ENCODE data around the gene PLEKHG7.
"Not testable (repeated sequence)": the region's sequence is repeated elsewhere in the genome, so short reads cannot be mapped to it uniquely, and the experiment has no call there.

The PLEKHG7 gene

DNA sequence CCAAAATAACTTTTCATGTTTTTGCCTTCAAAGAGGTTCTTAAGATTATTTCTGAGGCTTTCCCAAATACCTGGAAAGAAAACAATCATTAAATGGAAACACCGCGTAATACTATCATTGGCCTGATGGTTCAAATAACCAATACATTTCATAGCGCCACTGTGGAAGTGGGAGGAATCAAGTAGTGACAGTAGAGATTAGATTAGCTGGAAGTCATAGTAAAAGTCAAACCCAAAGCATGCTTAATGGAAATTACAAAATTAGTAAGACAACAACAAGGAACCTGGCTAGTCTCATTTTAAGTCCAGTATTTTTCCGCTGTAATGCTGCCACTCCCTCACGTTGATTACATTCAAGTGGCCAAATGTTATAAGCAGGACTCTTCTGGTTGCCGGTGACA, 41.5 kb upstream of the PLEKHG7 start:
- no peaks in the 10 kb centered on the region for H3K79me2 ChIP-seq (ENCODE audit: insufficient read depth, low read length)
- no peak overlapping the region for H3K4me3 ChIP-seq (ENCODE audit: insufficient read depth, low read length, poor library complexity, severe bottlenecking)
- H3F3A ChIP-seq (ENCODE audit: insufficient read depth): no peaks in the 10 kb centered on the region
- no peaks in the 10 kb centered on the region for H3K36me3 ChIP-seq (ENCODE audit: low read length)
- no peaks in the 10 kb centered on the region for H3K9me2 ChIP-seq (replicated peaks; ENCODE audit: insufficient read depth, low read length)
- H3K4me2 ChIP-seq (ENCODE audit: low read depth, low read length, poor library complexity, severe bottlenecking): no peak overlapping the region
- no peak overlapping the region for H3K27ac ChIP-seq (ENCODE audit: low read depth, low read length)
- no peak overlapping the region for H3K9ac ChIP-seq (ENCODE audit: low read length)
- H2AFZ ChIP-seq (ENCODE audit: low read depth, low read length, severe bottlenecking): no peak overlapping the region
- no peaks in the 10 kb centered on the region for H4K20me1 ChIP-seq (ENCODE audit: low read depth, low read length)
- no peaks in the 10 kb centered on the region for H3K27me3 ChIP-seq (ENCODE audit: low read length)
- TF ChIP-seq, protein P1, sequence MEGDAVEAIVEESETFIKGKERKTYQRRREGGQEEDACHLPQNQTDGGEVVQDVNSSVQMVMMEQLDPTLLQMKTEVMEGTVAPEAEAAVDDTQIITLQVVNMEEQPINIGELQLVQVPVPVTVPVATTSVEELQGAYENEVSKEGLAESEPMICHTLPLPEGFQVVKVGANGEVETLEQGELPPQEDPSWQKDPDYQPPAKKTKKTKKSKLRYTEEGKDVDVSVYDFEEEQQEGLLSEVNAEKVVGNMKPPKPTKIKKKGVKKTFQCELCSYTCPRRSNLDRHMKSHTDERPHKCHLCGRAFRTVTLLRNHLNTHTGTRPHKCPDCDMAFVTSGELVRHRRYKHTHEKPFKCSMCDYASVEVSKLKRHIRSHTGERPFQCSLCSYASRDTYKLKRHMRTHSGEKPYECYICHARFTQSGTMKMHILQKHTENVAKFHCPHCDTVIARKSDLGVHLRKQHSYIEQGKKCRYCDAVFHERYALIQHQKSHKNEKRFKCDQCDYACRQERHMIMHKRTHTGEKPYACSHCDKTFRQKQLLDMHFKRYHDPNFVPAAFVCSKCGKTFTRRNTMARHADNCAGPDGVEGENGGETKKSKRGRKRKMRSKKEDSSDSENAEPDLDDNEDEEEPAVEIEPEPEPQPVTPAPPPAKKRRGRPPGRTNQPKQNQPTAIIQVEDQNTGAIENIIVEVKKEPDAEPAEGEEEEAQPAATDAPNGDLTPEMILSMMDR (IDR thresholded peaks at IDR 0.05; ENCODE audit: insufficient read depth, low read length, poor library complexity, severe bottlenecking): no peak
- no peak for TF ChIP-seq EZH2phosphoT487 (conservative IDR thresholded peaks at IDR 0.05; ENCODE audit: low read length)
- H3K9me3 ChIP-seq (ENCODE audit: insufficient read depth, low read length): no peaks in the 10 kb centered on the region

DNA sequence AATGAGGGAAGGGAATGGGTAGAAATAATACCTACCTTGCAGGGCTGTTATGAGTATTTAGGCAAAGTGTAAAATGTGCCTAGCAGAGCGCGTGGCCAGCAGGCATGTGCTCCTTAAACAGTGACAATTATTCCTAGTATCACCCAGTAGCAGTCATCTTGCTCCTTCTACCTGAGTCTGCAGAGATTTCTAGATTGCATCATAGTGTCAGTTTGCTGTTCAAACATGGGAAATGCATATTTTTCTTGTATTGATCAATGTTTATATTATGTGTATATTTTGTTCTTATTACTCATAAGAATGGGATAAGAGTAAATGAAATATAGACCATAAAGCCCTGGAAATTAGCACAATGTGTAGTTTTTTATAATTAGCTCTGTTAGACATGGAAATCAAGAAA, 37.3 kb upstream of the PLEKHG7 start:
- no peak overlapping the region for H3K27ac ChIP-seq (ENCODE audit: low read depth, low read length)
- H4K20me1 ChIP-seq (ENCODE audit: low read depth, low read length): no peaks in the 10 kb centered on the region
- no peaks in the 10 kb centered on the region for H3F3A ChIP-seq (ENCODE audit: insufficient read depth)
- no peaks in the 10 kb centered on the region for H3K79me2 ChIP-seq (ENCODE audit: insufficient read depth, low read length)
- H3K9ac ChIP-seq (ENCODE audit: low read length): no peak overlapping the region
- no peak overlapping the region for H3K4me2 ChIP-seq (ENCODE audit: low read depth, low read length, poor library complexity, severe bottlenecking)
- TF ChIP-seq, protein P1 (IDR thresholded peaks at IDR 0.05; ENCODE audit: insufficient read depth, low read length, poor library complexity, severe bottlenecking): no peak
- TF ChIP-seq EZH2phosphoT487 (conservative IDR thresholded peaks at IDR 0.05; ENCODE audit: low read length): no peak
- no peak overlapping the region for H2AFZ ChIP-seq (ENCODE audit: low read depth, low read length, severe bottlenecking)
- H3K27me3 ChIP-seq (ENCODE audit: low read length): no peaks in the 10 kb centered on the region
- no peaks in the 10 kb centered on the region for H3K36me3 ChIP-seq (ENCODE audit: low read length)
- H3K9me2 ChIP-seq (replicated peaks; ENCODE audit: insufficient read depth, low read length): no peaks in the 10 kb centered on the region
- no peak overlapping the region for H3K4me3 ChIP-seq (ENCODE audit: insufficient read depth, low read length, poor library complexity, severe bottlenecking)
- no peaks in the 10 kb centered on the region for H3K9me3 ChIP-seq (ENCODE audit: insufficient read depth, low read length)

DNA sequence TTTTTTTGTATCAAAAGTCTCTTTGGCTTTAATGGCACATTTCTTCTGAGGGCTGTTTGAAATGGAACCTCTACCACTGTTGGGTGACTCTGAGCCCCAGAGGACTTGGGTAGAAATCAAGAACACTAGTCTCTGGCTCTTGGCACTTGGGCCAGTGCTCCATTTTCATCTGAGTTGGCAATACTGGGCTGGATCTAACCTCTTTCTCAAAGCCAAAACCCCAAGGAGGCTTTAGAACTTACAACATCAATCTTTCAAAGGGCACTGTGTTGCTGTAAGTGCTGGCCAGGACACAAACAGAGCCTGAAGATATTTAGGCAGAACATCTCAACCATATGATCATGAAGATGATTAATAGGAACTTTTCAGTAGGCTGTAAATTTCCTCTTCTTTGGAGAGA, 34.0 kb upstream of the PLEKHG7 start:
- Histone ChIP-seq H3K9me2 (replicated peaks; ENCODE audit: insufficient read depth, low read length) (no peaks in the 10 kb centered on the region), H3K27ac (ENCODE audit: low read depth, low read length) (no peak overlapping the region), H3K4me3 (ENCODE audit: insufficient read depth, low read length, poor library complexity, severe bottlenecking) (no peak overlapping the region), H4K20me1 (ENCODE audit: low read depth, low read length) (no peaks in the 10 kb centered on the region), H3F3A (ENCODE audit: insufficient read depth) (no peaks in the 10 kb centered on the region), H3K27me3 (ENCODE audit: low read length) (no peaks in the 10 kb centered on the region), H3K79me2 (ENCODE audit: insufficient read depth, low read length) (no peaks in the 10 kb centered on the region), H3K9me3 (ENCODE audit: insufficient read depth, low read length) (no peaks in the 10 kb centered on the region), H3K9ac (ENCODE audit: low read length) (no peak overlapping the region), H3K36me3 (ENCODE audit: low read length) (no peaks in the 10 kb centered on the region), H2AFZ (ENCODE audit: low read depth, low read length, severe bottlenecking) (no peak overlapping the region), H3K4me2 (ENCODE audit: low read depth, low read length, poor library complexity, severe bottlenecking) (no peak overlapping the region)
- TF ChIP-seq, protein P1 (IDR thresholded peaks at IDR 0.05; ENCODE audit: insufficient read depth, low read length, poor library complexity, severe bottlenecking): no peak

DNA sequence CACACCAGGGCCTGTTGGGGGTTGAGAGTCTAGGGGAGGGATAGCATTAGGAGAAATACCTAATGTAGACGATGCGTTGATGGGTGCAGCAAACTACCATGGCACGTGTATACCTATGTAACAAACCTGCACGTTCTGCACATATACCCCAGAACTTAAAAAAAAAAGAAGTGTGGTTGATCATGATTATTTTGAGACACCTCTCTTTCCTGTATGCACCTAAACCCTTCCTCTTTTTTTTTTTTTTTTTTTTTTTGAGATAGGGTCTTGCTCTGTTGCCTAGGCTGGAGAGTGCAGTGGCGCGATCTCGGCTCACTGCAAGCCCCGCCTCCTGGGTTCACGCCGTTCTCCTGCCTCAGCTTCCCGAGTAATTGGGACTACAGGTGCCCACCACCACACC, 31.3 kb upstream of the PLEKHG7 start:
- H3F3A ChIP-seq (ENCODE audit: insufficient read depth); H3K36me3 ChIP-seq (ENCODE audit: low read length); H3K9ac ChIP-seq (ENCODE audit: low read length); H3K79me2 ChIP-seq (ENCODE audit: insufficient read depth, low read length); H2AFZ ChIP-seq (ENCODE audit: low read depth, low read length, severe bottlenecking); H3K4me3 ChIP-seq (ENCODE audit: insufficient read depth, low read length, poor library complexity, severe bottlenecking); H3K27me3 ChIP-seq (ENCODE audit: low read length); H4K20me1 ChIP-seq (ENCODE audit: low read depth, low read length); H3K4me2 ChIP-seq (ENCODE audit: low read depth, low read length, poor library complexity, severe bottlenecking); H3K9me3 ChIP-seq (ENCODE audit: insufficient read depth, low read length); H3K9me2 ChIP-seq (replicated peaks; ENCODE audit: insufficient read depth, low read length); H3K27ac ChIP-seq (ENCODE audit: low read depth, low read length): not testable (repeated sequence)

All from SU-DHL-6 (cell line).